PC-9 (cell line): ENCODE measurements around the gene MPIG6B.

Experiments used
- CTCF ChIP-seq: fragments of 200-600 bp; sonication (generic); conservative IDR thresholded peaks from 2 replicates; pipeline ENCODE4 v1.6.1; 2017; ENCODE audit warnings: mixed run types, antibody characterized with exemption, mild to moderate bottlenecking, moderate library complexity
- EZH2 ChIP-seq: fragments of 200-600 bp; sonication (generic); IDR thresholded peaks from 2 replicates; pipeline ENCODE4 v1.8.0; 2017; ENCODE audit warnings: antibody characterized with exemption, low read depth

- TF ChIP-seq CTCF (no peak), EZH2 (no peak)
Observed at GRCh38 chr6:31708224-31708623, 14.9 kb upstream of the MPIG6B start.
